Gastroesophageal sphincter (tissue), 4 donors: ENCODE measurements around the gene CNTNAP2. TPM values are rescaled to one million over a fixed set of nuclear protein-coding genes. Genes with fewer than 3 reads are reported as not detected.

Experiments
- ATAC-seq: fragments of 150-250 bp; one replicate; pipeline ENCODE4 v1.9.1; 2016; ENCODE audit warnings: mild to moderate bottlenecking, moderate library complexity
- H3K27ac ChIP-seq, 4 donors: fragments of 200-600 bp; sonication (generic) in 3 of 4; 1 replicate in 3 of 4; 2 replicates in 1 of 4; pipeline ENCODE4 v1.5.1; 2016 to 2019
- H3K27me3 ChIP-seq: fragments of 200-600 bp; sonication (generic); one replicate; pipeline ENCODE4 v1.5.1; 2019
- H3K36me3 ChIP-seq, 2 donors: fragments of 200-600 bp; sonication (generic); one replicate each; pipeline ENCODE4 v1.5.1; 2019; ENCODE audit warnings: control low read depth in 1 of 2
- H3K4me1 ChIP-seq, 3 donors: fragments of 200-600 bp; sonication (generic); 1 replicate in 2 of 3; 2 replicates in 1 of 3; pipeline ENCODE4 v1.5.1; 2016 to 2019; ENCODE audit warnings: control low read depth in 2 of 3
- H3K4me3 ChIP-seq, 2 donors: fragments of 200-600 bp; sonication (generic); one replicate each; pipeline ENCODE4 v1.5.1; 2019; ENCODE audit warnings: mild to moderate bottlenecking in 1 of 2, moderate library complexity in 1 of 2
- H3K9me3 ChIP-seq, 3 donors: fragments of 200-600 bp; sonication (generic); one replicate each; pipeline ENCODE4 v1.5.1; 2017 to 2019; ENCODE audit warnings: control low read depth in 2 of 3
- CTCF ChIP-seq, 4 experiments: fragments of 200-600 bp in 2 of 4; fragments of 450-650 bp in 2 of 4; sonication (generic) in 1 of 4; IDR thresholded peaks; one replicate each; pipeline ENCODE4 v1.5.1; 2017 to 2019; ENCODE audit warnings: antibody characterized with exemption in 4 of 4, mild to moderate bottlenecking in 2 of 4, moderate library complexity in 2 of 4
- EP300 ChIP-seq: sonication (generic); formaldehyde crosslinking; IDR thresholded peaks from one replicate; pipeline ENCODE4 v1.6.1; 2017; ENCODE audit warnings: antibody characterized with exemption, mild to moderate bottlenecking
- POLR2A ChIP-seq, 2 donors: fragments of 450-650 bp; IDR thresholded peaks; one replicate each; pipeline ENCODE4 v1.6.1; 2017; ENCODE audit warnings: antibody characterized with exemption in 2 of 2, mild to moderate bottlenecking in 2 of 2, moderate library complexity in 1 of 2
- POLR2AphosphoS5 ChIP-seq: sonication (generic); formaldehyde crosslinking; IDR thresholded peaks from one replicate; pipeline ENCODE4 v1.6.1; 2017; ENCODE audit warnings: antibody characterized with exemption
- WGBS, 2 donors: methylation state at CpG; one replicate each; pipeline ENCODE4 v1.1.5; 2018; ENCODE audit warnings: low coverage in 1 of 2; 5-methylcytosine and 5-hydroxymethylcytosine counted together
- total RNA-seq, 4 donors: library from RNA; depleted of rRNA; stranded (reverse); fragments of >200 nt; gene quantifications; one replicate each; pipeline ENCODE4 v1.1.0, GENCODE V29; 2016

Gene CNTNAP2
- total RNA-seq, 4 donors from 2014 or later = 1.5 to 8.9 (median 3.2) TPM

GRCh38 chr7:148337246-148337965, 2220.8 kb downstream of the CNTNAP2 start:
- no peak for TF ChIP-seq POLR2AphosphoS5
- TF ChIP-seq POLR2A (IDR thresholded peaks at IDR 0.05) = no peak
- no peak for TF ChIP-seq EP300
- no peak for TF ChIP-seq CTCF (IDR thresholded peaks at IDR 0.05)
- no peak for ATAC-seq
- WGBS, 2 donors = 41 to 67% methylated on average over 5 to 8 of the region's 11 CpGs
- peaks cover 34% of the 10 kb centered on the region for H3K27me3 ChIP-seq
- H3K9me3 ChIP-seq = no peaks in the 10 kb centered on the region
- no peaks in the 10 kb centered on the region for H3K36me3 ChIP-seq
- no peak overlapping the region for H3K4me3 ChIP-seq
- no peak overlapping the region for H3K27ac ChIP-seq
- peaks cover 0 to 33% (median 4%) of the 10 kb centered on the region in 3 donors for H3K4me1 ChIP-seq

- ATAC-seq = no peak
- Histone ChIP-seq H3K4me1 (peaks cover 0 to 33% (median 4%) of the 10 kb centered on the region in 3 donors), H3K9me3 (no peaks in the 10 kb centered on the region), H3K27ac (no peak overlapping the region), H3K36me3 (no peaks in the 10 kb centered on the region), H3K4me3 (no peak overlapping the region), H3K27me3 (peaks cover 34% of the 10 kb centered on the region)
- WGBS, 2 donors = 43 to 58% methylated on average over 3 to 5 of the region's 5 CpGs
- no peak for TF ChIP-seq CTCF (IDR thresholded peaks at IDR 0.05)
- no peak for TF ChIP-seq POLR2AphosphoS5
- no peak for TF ChIP-seq EP300
- TF ChIP-seq POLR2A (IDR thresholded peaks at IDR 0.05) = no peak
Observed at GRCh38 chr7:148337995-148338747, 2221.6 kb downstream of the CNTNAP2 start.

GRCh38 chr7:148340438-148341280, 2224.1 kb downstream of the CNTNAP2 start:
- no peak for ATAC-seq
- H3K4me1 ChIP-seq = peaks cover 0 to 26% (median 4%) of the 10 kb centered on the region in 3 donors
- TF ChIP-seq POLR2A (IDR thresholded peaks at IDR 0.05) (no peak), EP300 (no peak), CTCF (IDR thresholded peaks at IDR 0.05) (no peak), POLR2AphosphoS5 (no peak)
- peak overlapping the region in 1 of 2 donors; percentile 55 for H3K4me3 ChIP-seq
- H3K36me3 ChIP-seq = no peaks in the 10 kb centered on the region
- WGBS, 2 donors = 72 to 81% methylated on average over 9 to 15 of the region's 15 CpGs
- H3K9me3 ChIP-seq = no peaks in the 10 kb centered on the region
- peaks cover 29% of the 10 kb centered on the region for H3K27me3 ChIP-seq
- no peak overlapping the region for H3K27ac ChIP-seq

- WGBS, 2 donors = 20 to 50% methylated on average over 1 of the region's 1 CpG
- peaks cover 3% of the 10 kb centered on the region for H3K27me3 ChIP-seq
Observed at GRCh38 chr7:148344406-148344805, 2227.8 kb downstream of the CNTNAP2 start.

More at GRCh38 chr7:148344406-148344805, 2227.8 kb downstream of the CNTNAP2 start:
- Histone ChIP-seq H3K4me3 (no peak overlapping the region), H3K36me3 (no peaks in the 10 kb centered on the region), H3K9me3 (no peaks in the 10 kb centered on the region), H3K27ac (no peak overlapping the region), H3K4me1 (peaks cover 0 to 14% (median 1%) of the 10 kb centered on the region in 3 donors)
- no peak for ATAC-seq
- TF ChIP-seq POLR2A (IDR thresholded peaks at IDR 0.05) = no peak
- TF ChIP-seq EP300 = no peak
- TF ChIP-seq POLR2AphosphoS5 = no peak
- no peak for TF ChIP-seq CTCF (IDR thresholded peaks at IDR 0.05)
